ENCODE data around the gene ATP6V1D.

GRCh38 chr14:67391268-67391667 lies 31.7 kb upstream of the ATP6V1D start:
- TF ChIP-seq, protein P1, sequence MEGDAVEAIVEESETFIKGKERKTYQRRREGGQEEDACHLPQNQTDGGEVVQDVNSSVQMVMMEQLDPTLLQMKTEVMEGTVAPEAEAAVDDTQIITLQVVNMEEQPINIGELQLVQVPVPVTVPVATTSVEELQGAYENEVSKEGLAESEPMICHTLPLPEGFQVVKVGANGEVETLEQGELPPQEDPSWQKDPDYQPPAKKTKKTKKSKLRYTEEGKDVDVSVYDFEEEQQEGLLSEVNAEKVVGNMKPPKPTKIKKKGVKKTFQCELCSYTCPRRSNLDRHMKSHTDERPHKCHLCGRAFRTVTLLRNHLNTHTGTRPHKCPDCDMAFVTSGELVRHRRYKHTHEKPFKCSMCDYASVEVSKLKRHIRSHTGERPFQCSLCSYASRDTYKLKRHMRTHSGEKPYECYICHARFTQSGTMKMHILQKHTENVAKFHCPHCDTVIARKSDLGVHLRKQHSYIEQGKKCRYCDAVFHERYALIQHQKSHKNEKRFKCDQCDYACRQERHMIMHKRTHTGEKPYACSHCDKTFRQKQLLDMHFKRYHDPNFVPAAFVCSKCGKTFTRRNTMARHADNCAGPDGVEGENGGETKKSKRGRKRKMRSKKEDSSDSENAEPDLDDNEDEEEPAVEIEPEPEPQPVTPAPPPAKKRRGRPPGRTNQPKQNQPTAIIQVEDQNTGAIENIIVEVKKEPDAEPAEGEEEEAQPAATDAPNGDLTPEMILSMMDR (IDR thresholded peaks at IDR 0.05; ENCODE audit: borderline replicate concordance, extremely low read depth, low read length, poor library complexity, severe bottlenecking), result no peak
- no peak for TF ChIP-seq EZH2 (IDR thresholded peaks at IDR 0.05; ENCODE audit: borderline replicate concordance, low read depth, low read length, severe bottlenecking)
